Left ventricle myocardium inferior (tissue), 1 donor: ENCODE measurements around the gene CBL. TPM values are rescaled to one million over a fixed set of nuclear protein-coding genes. Genes with fewer than 3 reads are reported as not detected.

Source experiments
- DNase-seq: peaks from one replicate; pipeline ENCODE4 v3.0.0-alpha.2; 2020
- H3K27ac ChIP-seq: fragments of 200-600 bp; replicated peaks from 2 replicates; pipeline ENCODE4 v1.8.0; 2021
- H3K27me3 ChIP-seq: fragments of 200-600 bp; 2 replicates; pipeline ENCODE4 v1.8.0; 2021; ENCODE audit warnings: low read depth
- H3K36me3 ChIP-seq: fragments of 200-600 bp; 2 replicates; pipeline ENCODE4 v1.8.0; 2021
- H3K4me1 ChIP-seq: fragments of 200-600 bp; 2 replicates; pipeline ENCODE4 v1.8.0; 2021
- H3K4me3 ChIP-seq: fragments of 200-600 bp; 2 replicates; pipeline ENCODE4 v1.8.0; 2021; ENCODE audit warnings: mild to moderate bottlenecking, moderate library complexity
- H3K9me3 ChIP-seq: fragments of 200-600 bp; replicated peaks from 2 replicates; pipeline ENCODE4 v1.8.0; 2021
- intact Hi-C: fragments of 100-400 bp; cut with micrococcal nuclease; formaldehyde crosslinking; loops from one replicate; pipeline ENCODE4 v1.11.0; 2022
- total RNA-seq: library from RNA; stranded (reverse); fragmentation: NEBNext Ultra II Directional; extraction: Animal tissue kit (Norgen Biotek cat#: 25700); gene quantifications from one replicate; pipeline ENCODE4 v1.2.1, GENCODE V29; 2021
- TF ChIP-seq, protein P1 (sequence below): fragments of 200-600 bp; IDR thresholded peaks from 2 replicates; pipeline ENCODE4 v1.8.0; 2021; ENCODE audit warnings: antibody characterized with exemption, mild to moderate bottlenecking, borderline replicate concordance
- donor health status: DM: no; HTN: yes; CAD: no; lungs with severe emphysema.

CBL gene
- total RNA-seq, 1 donor from 2014 or later = 7.0 TPM

DNA sequence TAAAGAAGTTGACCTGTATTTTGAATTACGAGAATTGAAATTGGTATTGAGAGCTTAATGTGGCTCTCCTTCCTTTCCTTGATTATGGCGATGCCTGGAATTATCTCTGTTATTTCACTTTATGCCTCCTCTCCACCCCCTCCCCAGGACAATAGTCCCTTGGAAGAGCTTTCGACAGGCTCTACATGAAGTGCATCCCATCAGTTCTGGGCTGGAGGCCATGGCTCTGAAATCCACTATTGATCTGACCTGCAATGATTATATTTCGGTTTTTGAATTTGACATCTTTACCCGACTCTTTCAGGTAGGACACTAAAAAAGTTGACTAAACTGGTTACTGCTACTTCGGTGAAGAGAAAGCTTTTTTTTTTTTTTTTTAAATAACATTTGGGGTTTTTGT lies 67.6 kb downstream of the CBL start:
- no peak overlapping the region for H3K27ac ChIP-seq
- no peak for DNase-seq
- no peaks in the 10 kb centered on the region for H3K27me3 ChIP-seq
- intact Hi-C loops = no loop called here
- H3K9me3 ChIP-seq = no peaks in the 10 kb centered on the region
- peaks cover 56% of the 10 kb centered on the region for H3K36me3 ChIP-seq
- TF ChIP-seq, protein P1, sequence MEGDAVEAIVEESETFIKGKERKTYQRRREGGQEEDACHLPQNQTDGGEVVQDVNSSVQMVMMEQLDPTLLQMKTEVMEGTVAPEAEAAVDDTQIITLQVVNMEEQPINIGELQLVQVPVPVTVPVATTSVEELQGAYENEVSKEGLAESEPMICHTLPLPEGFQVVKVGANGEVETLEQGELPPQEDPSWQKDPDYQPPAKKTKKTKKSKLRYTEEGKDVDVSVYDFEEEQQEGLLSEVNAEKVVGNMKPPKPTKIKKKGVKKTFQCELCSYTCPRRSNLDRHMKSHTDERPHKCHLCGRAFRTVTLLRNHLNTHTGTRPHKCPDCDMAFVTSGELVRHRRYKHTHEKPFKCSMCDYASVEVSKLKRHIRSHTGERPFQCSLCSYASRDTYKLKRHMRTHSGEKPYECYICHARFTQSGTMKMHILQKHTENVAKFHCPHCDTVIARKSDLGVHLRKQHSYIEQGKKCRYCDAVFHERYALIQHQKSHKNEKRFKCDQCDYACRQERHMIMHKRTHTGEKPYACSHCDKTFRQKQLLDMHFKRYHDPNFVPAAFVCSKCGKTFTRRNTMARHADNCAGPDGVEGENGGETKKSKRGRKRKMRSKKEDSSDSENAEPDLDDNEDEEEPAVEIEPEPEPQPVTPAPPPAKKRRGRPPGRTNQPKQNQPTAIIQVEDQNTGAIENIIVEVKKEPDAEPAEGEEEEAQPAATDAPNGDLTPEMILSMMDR = no peak
- no peak overlapping the region for H3K4me3 ChIP-seq
- H3K4me1 ChIP-seq = no peaks in the 10 kb centered on the region

GRCh38 chr11:119277660-119278059 lies 71.5 kb downstream of the CBL start:
- TF ChIP-seq, protein P1 = no peak
- no peak for DNase-seq
- intact Hi-C loops = no loop called here
- Histone ChIP-seq H3K27ac (no peak overlapping the region), H3K9me3 (no peaks in the 10 kb centered on the region), H3K36me3 (peaks cover 67% of the 10 kb centered on the region), H3K27me3 (no peaks in the 10 kb centered on the region), H3K4me1 (no peaks in the 10 kb centered on the region), H3K4me3 (no peak overlapping the region)

- TF ChIP-seq, protein P1 = no peak
- intact Hi-C loops = loop anchor here (10.0 kb wide), 1 partner anchor 138 kb away; the partner anchor contains the start of gene ABCG4
- no peak for DNase-seq
- H3K27ac ChIP-seq = no peak overlapping the region
- H3K36me3 ChIP-seq = peaks cover 47% of the 10 kb centered on the region
- H3K4me3 ChIP-seq = no peak overlapping the region
- H3K27me3 ChIP-seq = no peaks in the 10 kb centered on the region
- no peaks in the 10 kb centered on the region for H3K4me1 ChIP-seq
- H3K9me3 ChIP-seq = no peaks in the 10 kb centered on the region
Measured at GRCh38 chr11:119282495-119282894, 76.4 kb downstream of the CBL start.

- H3K9me3 ChIP-seq = no peaks in the 10 kb centered on the region
- DNase-seq = no peak
- intact Hi-C loops = loop anchor here (10.0 kb wide), 1 partner anchor 140 kb away; the partner anchor contains the start of gene ABCG4
- H3K4me1 ChIP-seq = no peaks in the 10 kb centered on the region
- TF ChIP-seq, protein P1 = peak; percentile 65
- H3K4me3 ChIP-seq = no peak overlapping the region
- no peaks in the 10 kb centered on the region for H3K27me3 ChIP-seq
- no peak overlapping the region for H3K27ac ChIP-seq
- H3K36me3 ChIP-seq = peaks cover 34% of the 10 kb centered on the region
Measured at GRCh38 chr11:119284344-119285157, 78.4 kb downstream of the CBL start.

- Histone ChIP-seq H3K27ac (no peak overlapping the region), H3K36me3 (peaks cover 32% of the 10 kb centered on the region), H3K9me3 (no peaks in the 10 kb centered on the region), H3K4me3 (no peak overlapping the region), H3K4me1 (no peaks in the 10 kb centered on the region), H3K27me3 (no peaks in the 10 kb centered on the region)
- no peak for DNase-seq
- intact Hi-C loops = loop anchor here (10.0 kb wide), 1 partner anchor 141 kb away; the partner anchor contains the start of gene ABCG4
- TF ChIP-seq, protein P1 = no peak
Measured at GRCh38 chr11:119285431-119285830, 79.3 kb downstream of the CBL start.
